HG02943 (cell line): Measurements from ENCODE around the gene ARGFX.
"Not testable (repeated sequence)": the region's sequence is repeated elsewhere in the genome, so short reads cannot be mapped to it uniquely, and the experiment has no call there.

ENCODE experiments used
- ATAC-seq: cut with Tn5 transposase; IDR thresholded peaks from one replicate; pipeline ENCODE4 v1.9.1; 2021; ENCODE audit warnings: mild to moderate bottlenecking, low read depth, moderate library complexity; ENCODE audit not compliant: unreplicated experiment

ARGFX gene

GRCh38 chr3:121567649-121568048, at the start of gene ARGFX:
Gene ARGFX (plus strand): TSS chr3:121567949. CDS start chr3:121570714, 2,765 bp downstream.
- no peak for ATAC-seq

- ATAC-seq, result no peak
Measured at GRCh38 chr3:121517953-121518655, 49.6 kb upstream of the ARGFX start.

- no peak for ATAC-seq
Measured at GRCh38 chr3:121520510-121520909, 47.2 kb upstream of the ARGFX start.

GRCh38 chr3:121529308-121529707, 38.4 kb upstream of the ARGFX start:
- no peak for ATAC-seq

- no peak for ATAC-seq
Measured at GRCh38 chr3:121531269-121531668, 36.5 kb upstream of the ARGFX start.

- no peak for ATAC-seq
Measured at GRCh38 chr3:121542924-121543323, 24.8 kb upstream of the ARGFX start.

DNA sequence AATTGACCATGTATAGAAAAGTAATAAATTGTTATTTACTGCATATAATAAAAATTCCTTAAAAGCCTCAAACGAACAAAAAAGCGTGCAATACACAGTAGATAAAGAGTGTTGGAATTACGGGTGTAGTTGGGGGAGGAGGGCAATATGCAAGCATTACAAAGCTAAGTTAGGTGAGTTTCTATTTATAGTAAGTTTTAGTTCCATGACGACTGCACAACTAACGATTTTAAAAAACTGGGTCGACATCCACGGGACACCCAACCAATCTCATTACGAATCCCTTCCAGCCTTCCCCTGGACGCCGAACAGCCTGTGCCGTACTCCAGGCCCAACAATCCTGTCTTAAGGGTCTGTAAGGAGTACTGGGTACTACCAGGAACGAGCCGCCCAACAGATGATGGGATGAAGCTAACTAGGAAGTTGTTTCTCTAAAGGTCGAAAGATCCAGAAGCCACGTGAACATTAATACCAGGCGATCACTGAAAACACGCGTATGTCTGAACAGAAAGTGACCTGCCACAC, 22.6 kb upstream of the ARGFX start:
- ATAC-seq, result no peak

GRCh38 chr3:121545574-121546455, 21.9 kb upstream of the ARGFX start, which contains the start of gene POLQ:
Gene POLQ (minus strand): TSS chr3:121545988. CDS start chr3:121545877, 111 bp downstream.
- ATAC-seq, result peak; percentile 75

GRCh38 chr3:121552379-121552778, 15.4 kb upstream of the ARGFX start:
- no peak for ATAC-seq

- no peak for ATAC-seq
Measured at GRCh38 chr3:121552797-121553196, 15.0 kb upstream of the ARGFX start.

- no peak for ATAC-seq
Measured at GRCh38 chr3:121557426-121557934, 10.3 kb upstream of the ARGFX start.

DNA sequence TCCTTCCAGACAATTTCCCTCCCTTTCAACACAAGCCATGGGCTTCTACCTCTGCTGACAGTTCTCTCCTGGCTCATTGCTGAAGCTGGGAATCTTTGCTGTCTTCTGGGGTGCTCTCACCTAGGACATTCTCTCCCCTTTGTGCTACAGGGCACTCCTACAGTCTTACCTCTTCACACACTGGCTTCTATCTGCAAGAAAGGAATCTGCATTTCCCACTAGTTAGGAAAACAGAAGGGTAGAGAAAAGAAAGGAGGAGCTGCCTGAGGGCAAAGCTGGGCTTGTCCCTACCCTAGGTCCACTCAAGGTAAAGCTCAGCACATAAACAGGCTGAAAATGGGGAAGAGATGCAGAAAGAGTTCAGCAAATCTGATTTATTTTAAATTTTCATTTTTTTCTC, 5.6 kb upstream of the ARGFX start:
- no peak for ATAC-seq

DNA sequence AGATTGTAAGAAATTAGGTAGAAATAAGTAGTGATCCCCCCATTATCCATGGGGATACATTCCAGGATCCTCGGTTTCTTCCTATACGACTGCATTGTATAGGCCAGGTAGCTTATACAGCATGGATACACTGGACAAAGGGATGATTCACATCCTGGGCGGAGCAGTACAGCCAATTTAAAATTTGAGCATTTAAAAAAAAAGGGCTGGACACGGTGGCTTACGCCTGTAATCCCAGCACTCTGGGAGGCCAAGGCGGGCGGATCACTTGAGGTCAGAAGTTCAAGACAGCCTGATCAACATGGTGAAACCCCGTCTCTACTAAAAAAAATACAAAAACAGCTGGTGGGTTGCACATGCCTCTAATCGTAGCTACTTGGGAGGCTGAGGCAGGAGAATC, 976 bp upstream of the ARGFX start:
- ATAC-seq, result no peak

DNA sequence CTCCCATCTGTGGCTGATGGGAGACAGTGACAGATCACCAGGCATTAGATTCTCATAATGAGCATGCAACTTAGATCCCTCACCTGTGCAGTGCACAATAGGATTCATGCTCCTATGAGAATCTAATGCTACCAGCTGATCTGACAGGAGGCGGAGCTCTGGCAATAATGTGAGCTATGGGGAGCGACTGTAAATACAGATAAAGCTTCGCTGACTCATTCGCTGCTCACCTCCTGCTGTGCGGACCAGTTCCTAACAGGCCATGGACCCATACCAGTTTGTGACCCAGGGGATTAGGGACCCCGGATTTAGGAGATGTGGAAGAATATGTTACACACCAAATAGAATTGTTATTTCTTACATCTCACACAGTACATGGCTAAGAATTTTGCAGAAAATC, 6.7 kb downstream of the ARGFX start:
- no peak for ATAC-seq

- no peak for ATAC-seq
Measured at GRCh38 chr3:121581691-121582090, 13.9 kb downstream of the ARGFX start.

GRCh38 chr3:121584418-121584817, 16.7 kb downstream of the ARGFX start:
- ATAC-seq, result no peak

GRCh38 chr3:121592856-121593702, 25.3 kb downstream of the ARGFX start, which contains the start of gene FBXO40:
Gene FBXO40 (plus strand): TSS chr3:121593379. CDS start chr3:121620576, 27,197 bp downstream.
- ATAC-seq, result peak; percentile 84

- not testable (repeated sequence) for ATAC-seq
Measured at GRCh38 chr3:121593806-121594205, 26.1 kb downstream of the ARGFX start.

GRCh38 chr3:121594850-121595249, 27.1 kb downstream of the ARGFX start:
- no peak for ATAC-seq

DNA sequence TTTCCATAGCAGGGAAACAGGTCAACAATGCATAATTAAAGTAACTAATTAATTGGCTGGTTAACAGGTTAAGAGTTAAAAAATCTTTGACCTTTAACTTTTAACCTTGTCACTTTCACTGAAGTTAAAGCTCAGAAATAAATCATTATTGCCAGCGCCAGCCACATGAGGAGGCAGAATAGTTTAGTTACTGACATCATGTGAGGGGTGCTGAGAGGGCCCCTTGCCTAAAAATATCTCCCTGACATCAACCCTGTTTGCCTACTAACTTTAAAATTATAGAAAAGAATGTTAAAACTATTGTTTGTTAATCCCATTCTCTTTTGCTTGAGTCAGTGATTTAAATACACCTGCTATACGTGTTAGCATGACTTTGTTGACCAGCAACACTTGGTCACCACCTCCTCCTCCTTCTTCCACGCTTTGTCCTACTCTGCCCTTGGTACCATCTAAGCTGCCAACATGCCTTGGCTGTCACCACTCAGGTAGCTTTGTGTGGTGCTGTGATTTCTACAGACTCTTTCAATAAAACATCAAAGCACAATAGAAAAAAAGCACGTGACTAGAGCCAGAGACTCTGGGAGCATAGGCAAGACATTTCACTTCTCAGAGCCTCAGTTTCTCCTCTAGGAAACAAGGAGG, 28.1 kb downstream of the ARGFX start:
- no peak for ATAC-seq
